WTC11 (cell line): ENCODE data around the gene CGB2.

Source experiments
- CREB1 ChIP-seq: sonication (generic); formaldehyde crosslinking; IDR thresholded peaks from 2 replicates; pipeline ENCODE4 v1.8.0; 2023; ENCODE audit warnings: mild to moderate bottlenecking, missing genetic modification reagents
- ESRRA ChIP-seq: sonication (generic); formaldehyde crosslinking; IDR thresholded peaks from 2 replicates; pipeline ENCODE4 v1.8.1; 2022; ENCODE audit warnings: mild to moderate bottlenecking, missing genetic modification reagents, borderline replicate concordance
- GTF2I ChIP-seq: fragments of 250-450 bp; sonication (Bioruptor Pico); conservative IDR thresholded peaks from 2 replicates; pipeline ENCODE4 v1.4.0; 2021; ENCODE audit warnings: mild to moderate bottlenecking
- JUN ChIP-seq: sonication (generic); formaldehyde crosslinking; IDR thresholded peaks from 2 replicates; pipeline ENCODE4 v1.8.0; 2023; ENCODE audit warnings: mild to moderate bottlenecking, missing genetic modification reagents
- NR3C1 ChIP-seq: sonication (generic); formaldehyde crosslinking; conservative IDR thresholded peaks from 2 replicates; pipeline ENCODE4 v1.8.1; 2023; ENCODE audit warnings: low read depth, mild to moderate bottlenecking, missing genetic modification reagents
- RELA ChIP-seq: sonication (generic); formaldehyde crosslinking; IDR thresholded peaks from 2 replicates; pipeline ENCODE4 v1.8.1; 2022; ENCODE audit warnings: missing genetic modification reagents, mild to moderate bottlenecking, borderline replicate concordance
- ZNF416 ChIP-seq: fragments of 250-450 bp; sonication (Bioruptor Pico); IDR thresholded peaks from 2 replicates; pipeline ENCODE4 v1.9.0; 2021; ENCODE audit warnings: mild to moderate bottlenecking, inconsistent platforms
- TF ChIP-seq, protein P1 (sequence below): sonication (generic); formaldehyde crosslinking; IDR thresholded peaks from 2 replicates; pipeline ENCODE4 v1.8.1; 2023; ENCODE audit warnings: mild to moderate bottlenecking, missing genetic modification reagents, moderate library complexity
- TF ChIP-seq, protein P2 (sequence below): fragments of 200-600 bp; IDR thresholded peaks from 2 replicates; pipeline ENCODE4 v1.8.0; 2022; ENCODE audit warnings: antibody characterized with exemption
- TF ChIP-seq, protein P3 (sequence below): sonication (generic); formaldehyde crosslinking; IDR thresholded peaks from 2 replicates; pipeline ENCODE4 v1.8.0; 2022; ENCODE audit warnings: mild to moderate bottlenecking, missing genetic modification reagents
- TF ChIP-seq, protein P4 (sequence below): sonication (generic); formaldehyde crosslinking; IDR thresholded peaks from 2 replicates; pipeline ENCODE4 v1.8.1; 2022; ENCODE audit warnings: mild to moderate bottlenecking, moderate library complexity, missing genetic modification reagents

GRCh38 chr19:49067554-49067953 is 35.9 kb downstream of the CGB2 start:
- TF ChIP-seq NR3C1 (CRISPR knock-in tag) (no peak), CREB1 (CRISPR knock-in tag) (no peak), ZNF416 (no peak), GTF2I (CRISPR knock-in tag) (no peak), ESRRA (no peak), JUN (CRISPR knock-in tag) (no peak), RELA (no peak)
- TF ChIP-seq, protein P1, sequence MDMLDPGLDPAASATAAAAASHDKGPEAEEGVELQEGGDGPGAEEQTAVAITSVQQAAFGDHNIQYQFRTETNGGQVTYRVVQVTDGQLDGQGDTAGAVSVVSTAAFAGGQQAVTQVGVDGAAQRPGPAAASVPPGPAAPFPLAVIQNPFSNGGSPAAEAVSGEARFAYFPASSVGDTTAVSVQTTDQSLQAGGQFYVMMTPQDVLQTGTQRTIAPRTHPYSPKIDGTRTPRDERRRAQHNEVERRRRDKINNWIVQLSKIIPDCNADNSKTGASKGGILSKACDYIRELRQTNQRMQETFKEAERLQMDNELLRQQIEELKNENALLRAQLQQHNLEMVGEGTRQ = no peak
- TF ChIP-seq, protein P2, sequence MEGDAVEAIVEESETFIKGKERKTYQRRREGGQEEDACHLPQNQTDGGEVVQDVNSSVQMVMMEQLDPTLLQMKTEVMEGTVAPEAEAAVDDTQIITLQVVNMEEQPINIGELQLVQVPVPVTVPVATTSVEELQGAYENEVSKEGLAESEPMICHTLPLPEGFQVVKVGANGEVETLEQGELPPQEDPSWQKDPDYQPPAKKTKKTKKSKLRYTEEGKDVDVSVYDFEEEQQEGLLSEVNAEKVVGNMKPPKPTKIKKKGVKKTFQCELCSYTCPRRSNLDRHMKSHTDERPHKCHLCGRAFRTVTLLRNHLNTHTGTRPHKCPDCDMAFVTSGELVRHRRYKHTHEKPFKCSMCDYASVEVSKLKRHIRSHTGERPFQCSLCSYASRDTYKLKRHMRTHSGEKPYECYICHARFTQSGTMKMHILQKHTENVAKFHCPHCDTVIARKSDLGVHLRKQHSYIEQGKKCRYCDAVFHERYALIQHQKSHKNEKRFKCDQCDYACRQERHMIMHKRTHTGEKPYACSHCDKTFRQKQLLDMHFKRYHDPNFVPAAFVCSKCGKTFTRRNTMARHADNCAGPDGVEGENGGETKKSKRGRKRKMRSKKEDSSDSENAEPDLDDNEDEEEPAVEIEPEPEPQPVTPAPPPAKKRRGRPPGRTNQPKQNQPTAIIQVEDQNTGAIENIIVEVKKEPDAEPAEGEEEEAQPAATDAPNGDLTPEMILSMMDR = no peak
- TF ChIP-seq, protein P3, sequence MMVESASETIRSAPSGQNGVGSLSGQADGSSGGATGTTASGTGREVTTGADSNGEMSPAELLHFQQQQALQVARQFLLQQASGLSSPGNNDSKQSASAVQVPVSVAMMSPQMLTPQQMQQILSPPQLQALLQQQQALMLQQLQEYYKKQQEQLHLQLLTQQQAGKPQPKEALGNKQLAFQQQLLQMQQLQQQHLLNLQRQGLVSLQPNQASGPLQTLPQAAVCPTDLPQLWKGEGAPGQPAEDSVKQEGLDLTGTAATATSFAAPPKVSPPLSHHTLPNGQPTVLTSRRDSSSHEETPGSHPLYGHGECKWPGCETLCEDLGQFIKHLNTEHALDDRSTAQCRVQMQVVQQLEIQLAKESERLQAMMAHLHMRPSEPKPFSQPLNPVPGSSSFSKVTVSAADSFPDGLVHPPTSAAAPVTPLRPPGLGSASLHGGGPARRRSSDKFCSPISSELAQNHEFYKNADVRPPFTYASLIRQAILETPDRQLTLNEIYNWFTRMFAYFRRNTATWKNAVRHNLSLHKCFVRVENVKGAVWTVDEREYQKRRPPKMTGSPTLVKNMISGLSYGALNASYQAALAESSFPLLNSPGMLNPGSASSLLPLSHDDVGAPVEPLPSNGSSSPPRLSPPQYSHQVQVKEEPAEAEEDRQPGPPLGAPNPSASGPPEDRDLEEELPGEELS (CRISPR knock-in tag) = no peak
- TF ChIP-seq, protein P4, sequence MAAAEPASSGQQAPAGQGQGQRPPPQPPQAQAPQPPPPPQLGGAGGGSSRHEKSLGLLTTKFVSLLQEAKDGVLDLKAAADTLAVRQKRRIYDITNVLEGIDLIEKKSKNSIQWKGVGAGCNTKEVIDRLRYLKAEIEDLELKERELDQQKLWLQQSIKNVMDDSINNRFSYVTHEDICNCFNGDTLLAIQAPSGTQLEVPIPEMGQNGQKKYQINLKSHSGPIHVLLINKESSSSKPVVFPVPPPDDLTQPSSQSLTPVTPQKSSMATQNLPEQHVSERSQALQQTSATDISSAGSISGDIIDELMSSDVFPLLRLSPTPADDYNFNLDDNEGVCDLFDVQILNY (CRISPR knock-in tag) = no peak
